Liver (tissue), 9 donors: ENCODE data around the gene RNU2-63P. TPM values are rescaled to one million over a fixed set of nuclear protein-coding genes. Genes with fewer than 3 reads are reported as not detected.

Source experiments
- DNase-seq: peaks from one replicate; pipeline ENCODE4 v3.0.0-alpha.2; 2017; ENCODE audit warnings: low spot score
- H3K27ac ChIP-seq, 2 donors: one replicate each; pipeline ENCODE4 v1.7.0; 2013; ENCODE audit warnings: inconsistent platforms in 2 of 2, low read length in 2 of 2, control low read depth in 1 of 2, low read depth in 1 of 2, mild to moderate bottlenecking in 1 of 2
- H3K27me3 ChIP-seq, 4 donors: one replicate each; pipeline versions ENCODE4 v1.6.1 to v1.7.0; 2013; ENCODE audit warnings: low read length in 3 of 4, inconsistent platforms in 1 of 4, mild to moderate bottlenecking in 1 of 4, moderate library complexity in 1 of 4; ENCODE audit not compliant: control insufficient read depth in 4 of 4, insufficient read depth in 4 of 4
- H3K36me3 ChIP-seq, 4 donors: one replicate each; pipeline versions ENCODE4 v1.6.1 to v1.7.0; 2013; ENCODE audit warnings: low read length in 3 of 4, mild to moderate bottlenecking in 3 of 4, low read depth in 1 of 4, moderate library complexity in 1 of 4; ENCODE audit not compliant: control insufficient read depth in 4 of 4, insufficient read depth in 3 of 4
- H3K4me1 ChIP-seq, 4 donors: one replicate each; pipeline versions ENCODE4 v1.6.1 to v1.7.0; 2013; ENCODE audit warnings: low read length in 3 of 4, mild to moderate bottlenecking in 3 of 4, moderate library complexity in 1 of 4; ENCODE audit not compliant: control insufficient read depth in 4 of 4, insufficient read depth in 4 of 4
- H3K4me3 ChIP-seq, 3 donors: one replicate each; pipeline versions ENCODE4 v1.6.1 to v1.7.0; 2013; ENCODE audit warnings: low read length in 3 of 3, control low read depth in 1 of 3, low read depth in 1 of 3, mild to moderate bottlenecking in 1 of 3
- H3K9ac ChIP-seq, 2 donors: one replicate each; pipeline ENCODE4 v1.7.0; 2013; ENCODE audit warnings: low read length in 2 of 2, mild to moderate bottlenecking in 2 of 2, moderate library complexity in 2 of 2, control low read depth in 1 of 2, low read depth in 1 of 2
- H3K9me3 ChIP-seq, 4 donors: one replicate each; pipeline versions ENCODE4 v1.6.1 to v1.7.0; 2013; ENCODE audit warnings: low read length in 3 of 4; ENCODE audit not compliant: control insufficient read depth in 4 of 4
- EGR1 ChIP-seq, 2 donors: IDR thresholded peaks; 2 replicates each; pipeline ENCODE4 v1.6.1; 2016 to 2018; ENCODE audit warnings: antibody characterized with exemption in 2 of 2, low read depth in 2 of 2
- FOXA1 ChIP-seq: IDR thresholded peaks from 2 replicates; pipeline ENCODE4 v1.6.1; 2016; ENCODE audit warnings: antibody characterized with exemption
- FOXA2 ChIP-seq: IDR thresholded peaks from 2 replicates; pipeline ENCODE4 v1.6.1; 2016; ENCODE audit warnings: antibody characterized with exemption
- HNF4A ChIP-seq, 2 donors: conservative IDR thresholded peaks; 2 replicates each; pipeline ENCODE4 v1.6.1; 2016; ENCODE audit warnings: antibody characterized with exemption in 2 of 2, mild to moderate bottlenecking in 2 of 2
- HNF4G ChIP-seq: IDR thresholded peaks from 2 replicates; pipeline ENCODE4 v1.6.1; 2016; ENCODE audit warnings: antibody characterized with exemption
- JUND ChIP-seq, 2 donors: IDR thresholded peaks; 2 replicates each; pipeline ENCODE4 v1.6.1; 2016; ENCODE audit warnings: antibody characterized with exemption in 2 of 2
- NR2F2 ChIP-seq: IDR thresholded peaks from 2 replicates; pipeline ENCODE4 v1.6.1; 2016; ENCODE audit warnings: antibody characterized with exemption
- RAD21 ChIP-seq, 2 donors: IDR thresholded peaks; 2 replicates each; pipeline ENCODE4 v1.6.1; 2016; ENCODE audit warnings: antibody characterized with exemption in 2 of 2, mild to moderate bottlenecking in 2 of 2
- RXRA ChIP-seq, 2 donors: IDR thresholded peaks; 2 replicates each; pipeline ENCODE4 v1.6.1; 2017 to 2018; ENCODE audit warnings: antibody characterized with exemption in 2 of 2, mild to moderate bottlenecking in 1 of 2
- SP1 ChIP-seq: IDR thresholded peaks from 2 replicates; pipeline ENCODE4 v1.6.1; 2018; ENCODE audit warnings: antibody characterized with exemption, mild to moderate bottlenecking
- TAF1 ChIP-seq: conservative IDR thresholded peaks from 2 replicates; pipeline ENCODE4 v1.6.1; 2016; ENCODE audit warnings: antibody characterized with exemption, mild to moderate bottlenecking
- WGBS: extraction: QIAGEN DNeasy Blood & Tissue Kit; methylation state at CpG from one replicate; pipeline ENCODE4 v1.1.7; 2013; 5-methylcytosine and 5-hydroxymethylcytosine counted together
- polyA plus RNA-seq, 2 donors: library from polyadenylated mRNA; stranded (reverse) in 1 of 2; unstranded in 1 of 2; fragments of 200-250 nt in 1 of 2; fragments of >200 nt in 1 of 2; fragmentation: Nextera tagmentation in 1 of 2; extraction: Ambion mirVana in 1 of 2; gene quantifications; one replicate each; pipeline versions ENCODE4 v1.2.1 to v1.2.3, GENCODE V29; 2013 to 2015
- total RNA-seq, 2 donors: library from RNA; depleted of rRNA; stranded (reverse); fragments of >200 nt; gene quantifications; one replicate each; pipeline ENCODE4 v1.2.3, GENCODE V29; 2014
- TF ChIP-seq, protein P1 (sequence below): IDR thresholded peaks from 2 replicates; pipeline ENCODE4 v1.6.1; 2016; ENCODE audit warnings: antibody characterized with exemption, mild to moderate bottlenecking
- TF ChIP-seq, protein P2 (sequence below): IDR thresholded peaks from 2 replicates; pipeline ENCODE4 v1.6.1; 2016; ENCODE audit warnings: antibody characterized with exemption
- TF ChIP-seq, protein P3 (sequence below): fragments of 150-350 bp; IDR thresholded peaks from 2 replicates; pipeline ENCODE4 v1.5.1; 2017; ENCODE audit warnings: improper control_type of control experiment, low read depth, low read length; ENCODE audit not compliant: missing input control
- TF ChIP-seq, protein P4 (sequence below): IDR thresholded peaks from 2 replicates; pipeline ENCODE4 v1.6.1; 2016; ENCODE audit warnings: antibody characterized with exemption
- donor health status: healthy.
- donor health status: healthy.
- donor health status: healthy.
- donor health status: healthy.
- donor health status: healthy.

RNU2-63P gene
- total and polyA plus RNA-seq, 4 donors = not detected

DNA sequence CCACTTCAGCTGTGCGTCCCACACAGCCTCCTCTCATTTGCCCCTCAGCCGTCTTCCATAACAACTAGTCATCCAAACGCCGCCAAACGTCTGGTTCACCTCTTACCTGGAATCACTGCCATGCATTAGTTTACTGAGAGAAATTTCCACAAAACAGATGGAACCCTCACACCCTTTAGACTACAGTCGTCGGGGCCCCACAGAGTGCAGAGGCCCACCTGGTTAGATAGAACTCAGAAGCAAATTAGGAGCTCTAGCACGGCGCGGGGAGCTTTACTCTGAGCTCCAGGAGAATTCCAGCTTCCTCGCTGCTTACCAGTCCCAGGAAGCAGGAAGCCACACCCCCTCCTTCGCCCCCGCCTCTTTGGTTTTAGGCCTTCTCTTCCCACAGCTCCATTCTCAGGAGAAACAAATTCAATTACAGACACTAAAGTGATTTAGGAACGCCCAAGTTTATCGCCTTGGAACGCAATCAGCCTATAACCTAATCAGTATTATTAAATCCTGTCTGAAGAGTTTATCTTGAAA is 9.4 kb downstream of the RNU2-63P start (continued):
- TF ChIP-seq, protein P1, sequence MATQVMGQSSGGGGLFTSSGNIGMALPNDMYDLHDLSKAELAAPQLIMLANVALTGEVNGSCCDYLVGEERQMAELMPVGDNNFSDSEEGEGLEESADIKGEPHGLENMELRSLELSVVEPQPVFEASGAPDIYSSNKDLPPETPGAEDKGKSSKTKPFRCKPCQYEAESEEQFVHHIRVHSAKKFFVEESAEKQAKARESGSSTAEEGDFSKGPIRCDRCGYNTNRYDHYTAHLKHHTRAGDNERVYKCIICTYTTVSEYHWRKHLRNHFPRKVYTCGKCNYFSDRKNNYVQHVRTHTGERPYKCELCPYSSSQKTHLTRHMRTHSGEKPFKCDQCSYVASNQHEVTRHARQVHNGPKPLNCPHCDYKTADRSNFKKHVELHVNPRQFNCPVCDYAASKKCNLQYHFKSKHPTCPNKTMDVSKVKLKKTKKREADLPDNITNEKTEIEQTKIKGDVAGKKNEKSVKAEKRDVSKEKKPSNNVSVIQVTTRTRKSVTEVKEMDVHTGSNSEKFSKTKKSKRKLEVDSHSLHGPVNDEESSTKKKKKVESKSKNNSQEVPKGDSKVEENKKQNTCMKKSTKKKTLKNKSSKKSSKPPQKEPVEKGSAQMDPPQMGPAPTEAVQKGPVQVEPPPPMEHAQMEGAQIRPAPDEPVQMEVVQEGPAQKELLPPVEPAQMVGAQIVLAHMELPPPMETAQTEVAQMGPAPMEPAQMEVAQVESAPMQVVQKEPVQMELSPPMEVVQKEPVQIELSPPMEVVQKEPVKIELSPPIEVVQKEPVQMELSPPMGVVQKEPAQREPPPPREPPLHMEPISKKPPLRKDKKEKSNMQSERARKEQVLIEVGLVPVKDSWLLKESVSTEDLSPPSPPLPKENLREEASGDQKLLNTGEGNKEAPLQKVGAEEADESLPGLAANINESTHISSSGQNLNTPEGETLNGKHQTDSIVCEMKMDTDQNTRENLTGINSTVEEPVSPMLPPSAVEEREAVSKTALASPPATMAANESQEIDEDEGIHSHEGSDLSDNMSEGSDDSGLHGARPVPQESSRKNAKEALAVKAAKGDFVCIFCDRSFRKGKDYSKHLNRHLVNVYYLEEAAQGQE = no peak
- no peak for TF ChIP-seq JUND (IDR thresholded peaks at IDR 0.05)
- TF ChIP-seq EGR1 (IDR thresholded peaks at IDR 0.05; ENCODE audit: low read depth in 2 of 2) = no peak
- no peak for TF ChIP-seq FOXA2
- TF ChIP-seq HNF4A (conservative IDR thresholded peaks at IDR 0.05) = no peak
- TF ChIP-seq, protein P2, sequence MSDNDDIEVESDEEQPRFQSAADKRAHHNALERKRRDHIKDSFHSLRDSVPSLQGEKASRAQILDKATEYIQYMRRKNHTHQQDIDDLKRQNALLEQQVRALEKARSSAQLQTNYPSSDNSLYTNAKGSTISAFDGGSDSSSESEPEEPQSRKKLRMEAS = no peak
- no peak for TF ChIP-seq SP1
- no peak for TF ChIP-seq HNF4G
- TF ChIP-seq TAF1 = no peak

DNA sequence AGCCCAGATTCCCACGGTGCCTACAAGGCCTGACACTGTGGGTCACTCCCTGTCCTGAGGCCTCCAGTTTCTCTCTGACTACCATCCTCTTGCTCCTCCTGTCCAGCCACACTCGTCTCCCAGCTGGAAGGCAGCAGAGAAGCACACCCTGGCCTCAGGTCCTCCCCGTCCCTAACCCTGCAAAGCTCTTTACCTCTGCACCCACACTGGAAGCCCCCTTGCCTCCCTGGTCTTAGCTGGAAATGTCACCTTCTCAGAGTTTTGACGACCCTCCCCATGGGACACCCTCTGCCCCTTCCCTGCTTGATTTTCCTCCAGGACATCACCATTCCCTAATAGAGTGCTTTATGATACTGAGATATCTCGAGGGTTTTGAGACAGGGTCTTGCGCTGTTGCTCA is 10.6 kb downstream of the RNU2-63P start:
- DNase-seq = no peak
- WGBS = 91% methylated on average over 6 of the region's 6 CpGs
- H3K27ac ChIP-seq = no peak overlapping the region
- no peaks in the 10 kb centered on the region for H3K9me3 ChIP-seq
- no peaks in the 10 kb centered on the region for H3K36me3 ChIP-seq
- no peak overlapping the region for H3K9ac ChIP-seq
- H3K4me3 ChIP-seq = no peak overlapping the region
- H3K27me3 ChIP-seq = no peaks in the 10 kb centered on the region
- peaks cover 0 to 6% (median 0%) of the 10 kb centered on the region in 4 donors for H3K4me1 ChIP-seq
- no peak for TF ChIP-seq RXRA (IDR thresholded peaks at IDR 0.05)
- TF ChIP-seq, protein P3, sequence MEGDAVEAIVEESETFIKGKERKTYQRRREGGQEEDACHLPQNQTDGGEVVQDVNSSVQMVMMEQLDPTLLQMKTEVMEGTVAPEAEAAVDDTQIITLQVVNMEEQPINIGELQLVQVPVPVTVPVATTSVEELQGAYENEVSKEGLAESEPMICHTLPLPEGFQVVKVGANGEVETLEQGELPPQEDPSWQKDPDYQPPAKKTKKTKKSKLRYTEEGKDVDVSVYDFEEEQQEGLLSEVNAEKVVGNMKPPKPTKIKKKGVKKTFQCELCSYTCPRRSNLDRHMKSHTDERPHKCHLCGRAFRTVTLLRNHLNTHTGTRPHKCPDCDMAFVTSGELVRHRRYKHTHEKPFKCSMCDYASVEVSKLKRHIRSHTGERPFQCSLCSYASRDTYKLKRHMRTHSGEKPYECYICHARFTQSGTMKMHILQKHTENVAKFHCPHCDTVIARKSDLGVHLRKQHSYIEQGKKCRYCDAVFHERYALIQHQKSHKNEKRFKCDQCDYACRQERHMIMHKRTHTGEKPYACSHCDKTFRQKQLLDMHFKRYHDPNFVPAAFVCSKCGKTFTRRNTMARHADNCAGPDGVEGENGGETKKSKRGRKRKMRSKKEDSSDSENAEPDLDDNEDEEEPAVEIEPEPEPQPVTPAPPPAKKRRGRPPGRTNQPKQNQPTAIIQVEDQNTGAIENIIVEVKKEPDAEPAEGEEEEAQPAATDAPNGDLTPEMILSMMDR = no peak
- TF ChIP-seq, protein P4, sequence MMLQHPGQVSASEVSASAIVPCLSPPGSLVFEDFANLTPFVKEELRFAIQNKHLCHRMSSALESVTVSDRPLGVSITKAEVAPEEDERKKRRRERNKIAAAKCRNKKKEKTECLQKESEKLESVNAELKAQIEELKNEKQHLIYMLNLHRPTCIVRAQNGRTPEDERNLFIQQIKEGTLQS = no peak
- TF ChIP-seq, protein P1 = no peak
- TF ChIP-seq NR2F2 = no peak
- TF ChIP-seq HNF4A (conservative IDR thresholded peaks at IDR 0.05) = no peak
- no peak for TF ChIP-seq HNF4G
- TF ChIP-seq FOXA2 = no peak
- TF ChIP-seq, protein P2 = no peak
- no peak for TF ChIP-seq RAD21 (IDR thresholded peaks at IDR 0.05)
- TF ChIP-seq FOXA1 = no peak
